Astrocyte (in vitro differentiated cells and primary cell): ENCODE measurements around the gene CLP1.

Source experiments
- CTCF ChIP-seq: IDR thresholded peaks from 2 replicates; pipeline ENCODE4 v1.5.1; 2011; ENCODE audit warnings: low read depth, mild to moderate bottlenecking, inconsistent platforms, low read length, moderate library complexity; ENCODE audit not compliant: insufficient read depth
- EZH2 ChIP-seq: IDR thresholded peaks from 2 replicates; pipeline ENCODE4 v1.6.1; 2012; ENCODE audit warnings: mild to moderate bottlenecking, low read length, inconsistent platforms; ENCODE audit not compliant: insufficient read depth

GRCh38 chr11:57614234-57614772 lies 43.3 kb upstream of the CLP1 start:
- TF ChIP-seq CTCF (no peak), EZH2 (no peak)
